ENCODE data around the gene SERPINA5.

The SERPINA5 gene, protein sequence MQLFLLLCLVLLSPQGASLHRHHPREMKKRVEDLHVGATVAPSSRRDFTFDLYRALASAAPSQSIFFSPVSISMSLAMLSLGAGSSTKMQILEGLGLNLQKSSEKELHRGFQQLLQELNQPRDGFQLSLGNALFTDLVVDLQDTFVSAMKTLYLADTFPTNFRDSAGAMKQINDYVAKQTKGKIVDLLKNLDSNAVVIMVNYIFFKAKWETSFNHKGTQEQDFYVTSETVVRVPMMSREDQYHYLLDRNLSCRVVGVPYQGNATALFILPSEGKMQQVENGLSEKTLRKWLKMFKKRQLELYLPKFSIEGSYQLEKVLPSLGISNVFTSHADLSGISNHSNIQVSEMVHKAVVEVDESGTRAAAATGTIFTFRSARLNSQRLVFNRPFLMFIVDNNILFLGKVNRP

DNA sequence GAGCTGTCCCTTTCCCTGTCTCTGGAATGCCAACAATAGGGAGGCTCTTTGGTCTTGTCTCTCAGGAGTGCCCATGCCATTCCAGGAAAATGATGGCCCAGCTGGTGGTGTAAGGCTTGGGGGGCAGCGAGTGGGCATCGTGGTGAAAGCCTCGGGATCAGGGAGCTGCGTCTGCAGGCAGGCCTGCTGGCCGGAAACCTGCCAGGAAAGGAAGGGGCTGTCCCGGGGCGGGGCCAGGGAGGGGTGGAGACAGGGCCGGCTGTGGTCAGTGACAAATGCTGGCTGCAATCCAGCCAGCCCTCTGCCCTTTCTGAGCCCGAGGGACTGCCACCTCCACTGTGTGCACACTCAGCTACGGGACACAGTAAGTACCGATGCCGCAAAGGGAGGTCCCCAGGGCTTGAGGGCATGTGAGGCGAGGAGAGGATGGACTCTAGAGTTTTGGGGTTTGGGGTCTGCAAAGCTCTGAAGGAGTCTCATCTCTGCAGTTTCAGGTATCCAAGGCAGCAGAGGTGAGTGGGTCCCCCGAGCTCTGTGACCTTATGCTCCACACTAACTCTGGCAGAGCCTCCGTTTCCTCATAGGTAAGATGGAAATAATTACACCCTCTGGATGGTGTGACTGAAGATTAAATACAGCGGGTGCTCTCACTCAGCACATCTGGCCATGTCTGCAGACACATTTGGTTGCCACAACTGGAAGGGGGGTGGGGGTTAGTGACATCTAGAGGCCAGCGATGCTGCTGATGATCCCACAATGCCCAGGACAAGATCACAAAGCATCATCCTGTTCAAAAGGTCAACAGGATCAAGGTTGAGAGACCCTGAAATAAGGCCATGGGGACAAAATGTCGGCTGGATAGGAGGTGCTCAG, at the start of gene SERPINA5:
SERPINA5 (plus strand) TSS at position 300 of the 873 bp plus-strand sequence. CDS start 5,937 bp downstream, outside the sequence.
- peak; percentile 73 for DNase-seq (ENCODE audit: low spot score)

DNA sequence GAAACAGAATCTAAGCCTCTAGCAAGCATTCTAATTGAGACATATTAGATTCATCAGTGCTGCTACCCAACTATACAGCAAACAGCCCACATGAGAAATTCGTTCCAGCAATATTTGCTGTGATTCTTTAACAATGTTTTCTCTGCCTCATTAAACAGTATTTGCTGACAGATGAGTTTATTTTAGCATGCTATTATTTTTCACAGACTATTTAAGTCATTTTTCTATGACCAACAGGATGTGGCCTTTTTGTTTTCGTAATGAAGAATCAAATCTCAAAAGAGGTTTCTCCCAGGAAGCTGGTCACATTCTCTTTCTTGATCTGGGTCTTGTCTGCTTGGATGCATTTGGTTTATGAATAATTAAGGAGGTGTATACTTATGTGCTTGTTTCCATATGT, 48.8 kb upstream of the SERPINA5 start:
- DNase-seq (ENCODE audit: low spot score): no peak

DNA sequence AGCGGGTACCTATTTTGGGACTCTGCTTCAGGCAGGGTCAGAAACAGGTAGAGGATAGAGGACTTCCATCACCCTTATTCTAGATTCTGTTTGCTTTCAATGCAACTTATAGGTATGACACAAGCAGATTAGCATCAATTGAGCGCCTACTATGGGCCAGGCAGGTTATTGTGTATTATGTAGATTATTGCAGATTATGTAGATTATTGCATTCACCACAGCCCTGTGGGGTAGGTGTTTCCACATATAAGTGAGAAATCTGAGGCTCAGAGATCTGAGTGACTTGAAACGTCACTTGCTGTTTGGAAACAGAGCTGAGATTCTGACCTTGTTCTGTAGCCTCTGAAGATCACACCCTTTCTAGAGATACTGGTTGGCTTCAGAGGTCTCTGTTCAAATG, 45.7 kb upstream of the SERPINA5 start:
- DNase-seq (ENCODE audit: low spot score): no peak

DNA sequence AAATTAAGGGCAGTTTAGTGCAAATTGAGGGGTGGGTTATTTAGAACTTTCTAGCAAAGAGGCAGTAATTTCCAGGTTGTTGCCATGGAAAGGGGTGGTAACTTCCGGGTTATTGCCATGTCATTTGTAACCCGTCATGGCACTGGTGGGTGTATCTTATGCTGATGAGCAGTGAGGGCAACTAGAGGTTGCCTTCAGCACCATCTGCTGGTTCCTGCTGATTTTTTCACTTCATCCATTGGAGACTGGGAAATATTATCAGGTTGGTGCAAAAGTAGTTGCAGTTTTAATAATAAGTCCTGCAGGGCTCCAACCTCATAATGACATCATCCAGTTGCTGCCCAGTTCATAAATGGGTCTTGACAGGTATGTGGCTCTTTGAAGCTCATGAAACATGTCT, 44.4 kb upstream of the SERPINA5 start:
- no peak for DNase-seq (ENCODE audit: low spot score)

DNA sequence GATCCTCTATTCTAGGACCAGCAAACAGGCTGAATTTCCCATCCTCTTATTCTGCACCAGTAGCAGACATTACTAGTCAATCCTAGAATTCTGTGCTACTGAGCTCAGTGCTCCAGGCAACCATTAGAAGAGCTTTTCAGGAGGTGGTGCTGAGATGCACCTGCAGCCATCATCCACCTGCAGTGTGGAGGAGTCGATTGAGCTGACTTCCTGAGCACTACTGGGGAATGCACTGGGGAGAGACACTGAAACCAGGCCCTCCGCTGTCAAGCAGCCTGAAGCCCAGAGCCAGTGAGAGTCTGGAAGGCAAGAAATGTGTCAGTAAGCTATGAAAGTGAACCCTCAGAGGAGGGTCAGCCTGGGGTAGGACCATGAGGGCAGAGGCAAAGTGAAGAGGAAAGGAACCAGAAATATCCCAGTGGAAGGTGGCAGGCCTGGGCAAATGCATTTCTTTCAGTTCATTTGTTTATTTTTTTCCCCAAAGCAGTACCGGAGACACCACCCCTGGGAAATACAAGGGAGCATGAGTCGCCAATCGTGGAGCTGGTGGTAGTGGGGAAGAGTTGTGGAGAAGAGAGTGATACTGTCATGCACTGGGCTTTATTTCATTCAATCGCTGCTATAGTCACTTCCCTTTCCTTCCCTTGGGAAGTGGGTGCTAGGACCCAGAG, 43.0 kb upstream of the SERPINA5 start:
- DNase-seq (ENCODE audit: low spot score): no peak

DNA sequence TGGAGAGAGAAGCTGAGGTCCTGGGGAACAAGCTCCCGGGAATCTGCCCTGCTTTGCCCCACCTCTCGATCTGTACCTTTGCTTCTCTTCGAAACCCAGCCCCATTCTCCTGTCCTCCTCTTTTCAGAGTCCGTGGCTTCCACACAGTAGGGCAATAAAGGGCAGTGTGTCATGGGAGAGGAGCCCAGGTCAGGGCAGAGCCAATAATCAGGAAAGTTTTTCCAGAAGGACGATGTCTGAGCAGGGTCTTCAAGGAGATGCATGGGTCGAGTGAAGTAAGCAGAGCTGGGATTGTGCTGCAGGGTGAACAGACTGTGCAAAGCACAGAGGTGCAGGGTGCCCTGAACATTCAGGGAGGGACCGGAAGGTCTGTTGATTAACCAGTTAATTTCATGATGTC, 42.0 kb upstream of the SERPINA5 start:
- DNase-seq (ENCODE audit: low spot score): no peak

DNA sequence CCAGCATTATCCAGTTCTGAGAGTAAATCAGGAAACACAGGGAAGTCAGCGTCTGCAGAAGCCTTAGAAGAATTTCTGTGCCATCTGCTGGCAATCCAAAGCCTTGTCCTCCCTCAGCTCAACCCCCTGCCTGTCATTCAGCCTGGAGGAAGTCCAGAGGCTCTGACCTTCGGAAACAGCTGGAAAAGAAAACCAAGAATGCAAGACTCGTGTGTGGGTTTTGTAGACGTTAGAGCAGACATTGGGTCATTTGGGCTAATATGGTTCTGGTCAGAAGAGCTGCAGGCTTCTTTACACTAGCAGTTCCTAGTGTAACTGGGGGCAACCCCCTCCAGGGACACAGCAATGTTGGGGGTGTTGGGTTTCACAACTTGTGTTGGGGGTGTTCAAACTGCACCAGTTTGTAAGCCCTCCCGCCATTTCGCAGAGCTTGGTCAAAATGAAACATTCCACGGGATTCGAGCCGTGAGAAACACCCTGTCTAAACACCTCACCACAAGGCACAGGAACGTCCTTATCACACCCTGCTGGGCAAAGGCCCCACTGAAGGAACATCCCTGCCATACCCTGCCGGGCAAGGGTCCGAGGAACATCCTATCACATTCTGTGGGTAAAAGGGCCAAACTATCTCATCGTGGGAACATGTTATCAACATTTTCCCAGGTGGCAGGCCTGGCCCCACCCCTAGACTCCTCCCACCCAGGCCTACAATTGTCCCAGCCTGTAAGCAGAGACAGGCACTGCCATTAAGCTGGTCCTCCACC, 41.0 kb upstream of the SERPINA5 start:
- DNase-seq (ENCODE audit: low spot score): no peak

DNA sequence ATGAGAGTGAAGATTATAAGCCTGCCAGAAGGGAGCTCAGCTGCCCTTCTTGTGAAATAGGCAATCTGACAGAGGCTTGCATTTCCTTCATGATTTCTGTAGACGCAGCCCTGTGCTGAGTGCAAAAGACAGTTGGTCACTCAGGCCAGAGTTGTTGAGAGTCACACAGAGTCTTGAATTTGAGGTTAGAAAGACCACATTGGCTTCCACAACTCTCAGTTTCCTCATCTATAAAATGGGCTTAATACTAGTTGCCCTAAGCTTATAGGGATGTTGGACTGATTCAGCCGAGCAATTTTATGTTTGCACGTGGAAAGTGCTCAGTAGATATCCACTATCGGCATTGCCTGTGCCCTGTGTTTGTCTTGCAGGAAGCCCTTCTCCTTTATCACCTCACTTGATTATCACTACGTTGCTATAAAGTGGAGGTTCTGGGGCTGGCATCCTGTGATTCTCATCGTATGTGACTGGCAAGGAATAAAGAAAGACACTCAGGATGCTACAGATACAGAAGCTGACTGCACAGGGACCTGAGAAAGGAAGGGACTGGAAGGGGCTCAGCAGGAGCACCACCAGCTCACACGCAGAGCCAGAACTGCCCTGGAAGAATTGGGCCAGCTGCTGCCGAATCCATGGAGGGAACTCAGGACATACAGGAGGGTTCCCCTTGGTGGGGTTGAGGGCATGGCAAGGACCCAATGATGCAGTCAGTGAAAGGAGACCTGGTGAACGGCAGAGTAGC, 39.8 kb upstream of the SERPINA5 start:
- no peak for DNase-seq (ENCODE audit: low spot score)

DNA sequence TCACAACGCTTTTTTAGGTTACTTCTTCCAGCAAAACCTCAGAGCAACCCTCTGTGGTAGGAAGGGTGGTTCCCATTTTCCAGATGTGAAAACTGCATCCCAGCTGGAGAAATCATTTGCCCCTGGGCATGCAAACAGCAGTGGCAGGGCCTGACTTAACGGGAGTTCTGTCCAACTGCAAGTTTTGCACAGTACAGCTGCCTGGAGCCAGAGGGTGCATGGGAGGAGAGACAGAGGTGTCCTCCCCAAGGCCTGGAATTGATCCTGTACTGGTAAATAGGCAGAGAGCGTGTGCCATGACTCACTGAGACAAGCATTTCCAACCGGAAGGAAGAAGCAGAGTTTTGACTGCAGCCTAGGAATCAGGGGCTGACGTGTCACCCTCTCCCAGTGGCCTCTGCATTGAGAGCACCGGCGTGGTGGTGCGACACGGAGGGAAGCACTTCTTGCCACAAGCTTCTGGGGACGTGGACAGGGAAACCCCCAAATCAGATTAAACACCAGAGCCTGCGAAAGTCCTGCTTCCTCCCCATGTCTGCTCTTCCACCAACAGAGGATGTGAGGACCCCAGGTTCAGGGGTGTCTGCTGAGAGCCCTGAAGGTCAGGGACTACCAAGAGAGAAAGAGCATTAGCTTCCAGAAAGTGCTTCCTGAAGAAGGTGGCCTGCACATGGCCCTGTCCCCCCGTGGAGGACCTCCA, 39.0 kb upstream of the SERPINA5 start:
- DNase-seq (ENCODE audit: low spot score): no peak

DNA sequence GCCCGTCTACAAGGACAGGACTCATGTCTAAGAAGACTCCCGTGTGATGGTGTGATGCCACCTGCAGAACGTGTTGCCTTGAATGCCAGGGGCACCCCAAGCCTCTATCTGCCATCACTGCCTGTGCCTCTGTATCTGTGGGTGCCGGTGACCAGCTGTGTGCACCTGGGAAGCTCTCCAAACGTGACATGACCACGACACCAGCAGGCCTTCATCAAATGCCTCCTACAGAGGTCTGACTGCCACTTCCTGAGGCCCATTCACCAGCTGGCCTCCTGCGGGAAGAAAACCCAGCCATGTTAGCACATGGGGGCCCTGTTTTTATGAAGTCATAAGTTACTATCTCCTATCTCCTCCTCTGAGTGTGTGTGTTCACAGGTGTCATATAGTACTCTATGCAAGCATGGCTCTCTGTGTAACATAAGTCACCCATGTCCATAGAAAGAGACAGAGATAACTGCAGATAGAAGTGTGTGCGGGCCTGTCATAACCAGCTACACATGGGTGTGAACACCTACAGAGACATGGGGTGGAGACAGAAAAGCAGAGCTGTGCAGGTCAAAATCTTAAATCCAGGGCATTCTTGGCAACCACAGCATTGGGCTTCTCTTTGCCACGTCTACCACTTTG, 38.3 kb upstream of the SERPINA5 start:
- no peak for DNase-seq (ENCODE audit: low spot score)

DNA sequence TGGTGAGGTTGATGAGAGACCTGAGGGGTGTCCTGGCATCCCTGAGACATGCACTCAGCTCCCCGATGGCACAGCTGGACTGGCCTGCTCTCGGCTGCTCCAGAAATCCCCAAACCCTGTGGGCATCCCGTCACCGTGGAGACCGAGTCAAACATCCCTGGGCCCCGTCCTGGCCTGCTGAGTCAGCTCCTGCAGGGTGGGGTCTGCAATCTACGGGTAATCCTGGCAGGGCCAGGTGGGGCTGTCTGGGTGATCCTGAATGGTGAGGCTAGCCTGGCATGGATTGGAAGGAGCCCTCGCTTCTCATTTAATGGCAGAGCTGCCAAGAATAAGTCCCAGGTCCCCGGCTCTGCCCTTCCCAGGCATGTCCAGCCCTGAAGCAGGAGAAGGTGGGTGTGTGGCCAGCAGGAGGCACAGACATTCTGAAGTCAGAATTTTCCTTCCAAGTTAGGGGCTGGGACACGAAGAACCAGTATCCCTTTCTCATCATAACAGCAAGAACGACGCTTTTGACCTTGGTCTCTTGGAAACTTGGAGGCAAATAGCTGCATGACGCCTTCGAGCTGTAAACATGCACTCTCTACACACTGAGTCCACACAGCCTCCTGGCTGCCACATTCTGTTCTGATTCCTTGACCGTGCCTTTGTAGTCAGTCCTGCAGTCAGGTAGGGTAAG, 37.6 kb upstream of the SERPINA5 start:
- no peak for DNase-seq (ENCODE audit: low spot score)

DNA sequence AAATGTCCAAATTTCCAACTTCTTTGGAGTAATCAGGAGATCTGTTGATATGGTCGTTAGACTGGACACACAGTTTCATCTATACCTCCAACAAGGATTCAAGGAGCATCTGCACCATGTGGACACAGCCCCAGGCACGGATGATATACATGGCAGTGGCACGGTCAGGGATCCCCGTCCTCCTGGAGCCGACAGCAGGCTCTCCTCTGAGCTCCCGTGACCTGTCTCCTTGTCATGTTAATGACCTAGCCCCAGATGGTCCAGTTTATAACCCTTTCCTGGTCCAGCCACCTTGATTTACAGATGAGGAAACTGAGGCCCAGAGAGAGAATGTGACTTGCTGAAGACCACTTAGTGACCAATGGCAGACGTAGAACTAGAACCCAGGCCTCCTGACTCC, 36.5 kb upstream of the SERPINA5 start:
- no peak for DNase-seq (ENCODE audit: low spot score)

DNA sequence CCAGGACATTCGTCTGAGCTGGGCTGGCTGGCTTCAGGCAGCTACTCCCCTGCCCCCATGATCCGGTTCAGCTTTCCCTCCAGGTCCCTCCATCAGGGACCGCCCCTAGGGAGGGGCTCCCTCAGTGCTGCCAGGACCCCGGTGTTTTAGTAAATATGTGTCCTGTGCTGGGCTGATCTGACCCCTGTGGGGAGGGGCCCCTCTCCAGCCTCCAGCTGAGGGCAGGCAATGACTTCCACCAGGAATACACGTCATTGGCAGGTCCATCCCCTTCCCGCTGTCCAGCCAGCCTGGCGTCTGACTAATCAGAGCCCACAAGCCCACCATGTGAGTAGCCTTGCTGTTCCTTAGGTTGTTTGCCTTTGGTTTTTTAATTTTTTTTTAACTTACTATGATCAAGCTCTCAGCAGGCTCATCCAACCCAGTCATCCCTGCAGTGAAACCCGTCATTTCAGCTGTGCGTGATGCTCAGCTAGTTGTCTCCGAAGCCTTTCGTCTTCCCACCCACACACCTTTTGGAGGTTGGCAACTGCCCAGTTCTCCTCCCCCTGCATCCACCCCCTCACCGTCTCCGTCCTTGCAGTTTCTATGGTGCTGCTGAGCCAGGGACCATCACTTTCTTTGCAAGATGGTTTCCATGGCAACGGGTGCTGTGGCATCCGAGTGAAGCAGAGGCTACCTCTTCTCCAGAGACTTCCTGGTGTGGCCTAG, 35.9 kb upstream of the SERPINA5 start:
- DNase-seq (ENCODE audit: low spot score): no peak

DNA sequence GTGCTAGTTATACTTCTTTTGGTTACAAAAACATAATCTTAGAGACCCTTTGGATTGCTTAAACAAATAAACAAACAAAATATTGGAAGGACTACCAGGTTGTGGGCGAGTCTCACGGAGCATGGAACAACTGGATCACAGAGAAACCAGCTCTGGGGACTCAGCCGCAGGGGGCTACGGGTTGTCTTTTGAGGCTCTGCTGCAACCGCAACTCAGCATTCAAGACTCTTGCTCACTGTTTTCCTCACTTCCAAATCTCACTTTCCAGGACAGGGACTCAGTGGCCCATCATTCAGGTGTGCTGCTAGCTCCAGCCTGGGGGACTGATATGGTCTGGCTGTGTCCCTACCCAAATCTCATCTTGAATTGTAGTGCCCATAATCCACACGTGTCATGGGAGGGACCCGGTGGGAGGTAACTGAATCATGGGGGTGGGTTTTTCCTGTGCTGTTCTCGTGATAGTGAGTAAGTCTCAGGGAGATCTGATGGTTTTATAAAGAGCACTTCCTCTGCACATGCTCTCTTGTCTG, 34.0 kb upstream of the SERPINA5 start:
- no peak for DNase-seq (ENCODE audit: low spot score)

DNA sequence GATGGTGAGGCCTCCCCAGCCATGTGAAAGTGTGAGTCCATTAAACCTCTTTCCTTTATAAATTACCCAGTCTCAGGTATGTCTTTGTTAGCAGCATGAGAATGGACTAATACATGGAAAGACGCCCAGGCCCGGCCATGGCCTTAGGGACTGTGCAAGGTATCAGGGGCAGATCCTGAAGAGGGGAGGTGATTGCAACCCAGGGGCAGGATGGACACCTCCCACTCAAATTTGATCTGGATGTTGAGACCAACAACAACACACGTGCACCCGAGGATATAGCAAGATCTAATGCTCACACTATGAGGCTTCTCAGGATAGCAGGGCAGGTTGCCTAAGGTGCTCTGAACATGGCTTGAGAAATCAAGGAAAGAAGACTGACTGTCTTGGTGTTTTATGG, 33.5 kb upstream of the SERPINA5 start:
- DNase-seq (ENCODE audit: low spot score): no peak

DNA sequence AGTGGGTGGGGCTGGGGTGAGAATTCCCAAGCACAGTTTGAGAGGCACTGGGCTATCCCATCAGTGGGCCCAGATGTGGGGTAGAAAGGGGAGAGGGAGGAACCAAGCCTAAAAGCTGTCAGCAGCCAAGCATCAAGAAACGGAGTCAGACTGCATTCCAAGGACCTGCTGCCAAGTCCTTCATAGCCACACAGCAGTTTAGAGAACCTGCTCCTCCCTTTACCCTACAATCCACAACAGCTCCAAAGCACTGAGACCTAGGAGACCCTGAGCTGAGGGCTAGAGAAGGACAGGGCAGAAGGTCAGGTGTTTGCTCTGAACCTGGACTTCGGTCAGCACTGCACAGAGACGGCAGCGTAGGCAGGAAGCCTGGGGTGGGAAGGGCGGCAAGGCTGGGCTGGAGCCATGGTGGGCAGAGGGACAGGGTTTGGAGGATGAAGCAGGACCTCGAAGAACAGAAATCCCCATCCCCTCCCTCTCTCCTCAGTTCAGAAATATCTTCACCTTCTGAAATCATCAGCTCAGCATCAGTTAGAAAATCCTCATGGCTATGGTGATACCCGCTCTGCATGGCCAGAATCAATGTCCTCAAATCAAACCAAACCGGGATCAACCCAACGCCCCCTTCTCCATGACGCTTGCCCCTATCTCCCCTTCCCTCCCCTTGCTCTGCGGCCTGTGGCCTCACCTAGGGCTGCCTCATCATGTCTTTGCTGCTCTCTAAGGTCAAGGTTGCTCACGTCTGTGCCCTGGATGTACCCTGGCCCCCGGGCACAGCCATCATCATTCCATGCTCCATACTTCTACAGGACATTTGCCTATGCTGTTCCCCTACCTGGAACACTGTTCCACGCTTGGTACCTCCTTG, 32.9 kb upstream of the SERPINA5 start:
- DNase-seq (ENCODE audit: low spot score): no peak

Measured in HuH-7.5 (cell line).